CD4-positive, alpha-beta T cell treated with Interferon gamma for 1 hour (primary cell): ENCODE measurements around the gene GUCY2F.

Experiments
- DNase-seq: peaks from one replicate; pipeline ENCODE4 v3.0.0-alpha.2; 2020

GUCY2F gene

GRCh38 chrX:109481986-109482385 lies at the start of gene GUCY2F:
GUCY2F (minus strand) TSS chrX:109482086; CDS start chrX:109475936, 6,150 bp downstream.
- no peak for DNase-seq

GRCh38 chrX:109519001-109519400 lies 37.1 kb upstream of the GUCY2F start:
- DNase-seq, result no peak

GRCh38 chrX:109511113-109511512 lies 29.2 kb upstream of the GUCY2F start:
- no peak for DNase-seq

- DNase-seq, result no peak
Observed at GRCh38 chrX:109508915-109509314, 27.0 kb upstream of the GUCY2F start.

GRCh38 chrX:109501176-109501575 lies 19.3 kb upstream of the GUCY2F start:
- DNase-seq, result no peak

GRCh38 chrX:109498434-109498833 lies 16.5 kb upstream of the GUCY2F start:
- DNase-seq, result no peak

GRCh38 chrX:109489174-109489573 lies 7.3 kb upstream of the GUCY2F start:
- DNase-seq, result no peak

- no peak for DNase-seq
Observed at GRCh38 chrX:109487640-109488039, 5.8 kb upstream of the GUCY2F start.

GRCh38 chrX:109485470-109486340 lies 3.8 kb upstream of the GUCY2F start:
- DNase-seq, result peak; percentile 59

GRCh38 chrX:109484886-109485285 lies 3.0 kb upstream of the GUCY2F start:
- DNase-seq, result no peak

GRCh38 chrX:109475174-109475891 lies 6.6 kb downstream of the GUCY2F start:
- DNase-seq, result no peak

- DNase-seq, result no peak
Observed at GRCh38 chrX:109472939-109473735, 8.7 kb downstream of the GUCY2F start.

GRCh38 chrX:109464231-109464630 lies 17.7 kb downstream of the GUCY2F start:
- DNase-seq, result no peak

GRCh38 chrX:109463784-109464183 lies 18.1 kb downstream of the GUCY2F start:
- no peak for DNase-seq

GRCh38 chrX:109448282-109448938 lies 33.5 kb downstream of the GUCY2F start:
- no peak for DNase-seq

GRCh38 chrX:109441266-109441665 lies 40.6 kb downstream of the GUCY2F start:
- DNase-seq, result no peak

GRCh38 chrX:109440475-109440874 lies 41.4 kb downstream of the GUCY2F start:
- no peak for DNase-seq

- no peak for DNase-seq
Observed at GRCh38 chrX:109409181-109409580, 72.7 kb downstream of the GUCY2F start.

GRCh38 chrX:109403922-109404321 lies 78.0 kb downstream of the GUCY2F start:
- no peak for DNase-seq

GRCh38 chrX:109399831-109400230 lies 82.1 kb downstream of the GUCY2F start:
- DNase-seq, result no peak

GRCh38 chrX:109398833-109399232 lies 83.1 kb downstream of the GUCY2F start:
- DNase-seq, result no peak

GRCh38 chrX:109398061-109398460 lies 83.8 kb downstream of the GUCY2F start:
- no peak for DNase-seq

- DNase-seq, result no peak
Observed at GRCh38 chrX:109393859-109394258, 88.0 kb downstream of the GUCY2F start.
